GM21381 (cell line): ENCODE results near the gene STX7.

Experiments used
- ATAC-seq: cut with Tn5 transposase; IDR thresholded peaks from one replicate; pipeline ENCODE4 v1.9.1; 2021; ENCODE audit warnings: mild to moderate bottlenecking, moderate library complexity; ENCODE audit not compliant: unreplicated experiment

The STX7 gene

GRCh38 chr6:132506869-132507808 is 5.8 kb downstream of the STX7 start:
- no peak for ATAC-seq

DNA sequence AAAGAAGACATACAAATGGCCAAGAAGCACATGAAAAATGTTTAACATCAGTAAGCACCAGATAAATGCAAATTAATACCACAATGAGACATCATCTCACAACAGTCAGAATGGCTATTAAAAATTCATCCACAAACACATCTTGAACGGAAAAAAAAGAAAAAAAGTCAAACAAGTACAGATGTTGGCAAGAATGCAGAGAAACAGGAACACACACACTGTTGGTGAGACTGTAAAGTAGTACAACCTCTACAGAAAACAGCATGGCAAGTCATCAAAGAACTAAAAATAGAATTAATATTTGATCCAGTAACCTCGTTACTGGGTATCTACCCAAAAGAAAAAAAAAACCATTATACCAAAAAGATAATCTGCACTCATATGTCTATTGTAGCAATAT is 6.5 kb downstream of the STX7 start:
- ATAC-seq = no peak

- peak; percentile 52 for ATAC-seq
Measured at GRCh38 chr6:132505158-132505557, 7.8 kb downstream of the STX7 start.

DNA sequence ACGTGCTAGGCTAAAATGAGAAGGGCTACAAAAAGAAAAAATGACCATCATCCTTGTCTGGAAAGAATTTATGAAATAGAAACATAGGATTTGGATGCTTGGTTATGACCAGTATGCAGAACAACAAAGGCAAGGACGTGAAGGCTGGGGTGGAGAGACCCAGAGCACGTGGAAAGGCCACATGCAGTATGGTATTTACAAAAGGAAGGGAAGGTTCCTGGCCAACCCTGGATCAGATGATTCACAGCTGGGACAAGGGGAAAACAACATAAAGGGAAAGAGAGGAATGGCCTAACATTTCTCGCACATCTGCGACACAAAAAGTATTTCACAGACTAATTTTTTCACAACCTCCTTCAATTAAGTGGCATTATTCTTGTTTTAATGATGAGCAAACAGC is 8.2 kb downstream of the STX7 start:
- no peak for ATAC-seq

GRCh38 chr6:132499757-132500156 is 13.2 kb downstream of the STX7 start:
- no peak for ATAC-seq

DNA sequence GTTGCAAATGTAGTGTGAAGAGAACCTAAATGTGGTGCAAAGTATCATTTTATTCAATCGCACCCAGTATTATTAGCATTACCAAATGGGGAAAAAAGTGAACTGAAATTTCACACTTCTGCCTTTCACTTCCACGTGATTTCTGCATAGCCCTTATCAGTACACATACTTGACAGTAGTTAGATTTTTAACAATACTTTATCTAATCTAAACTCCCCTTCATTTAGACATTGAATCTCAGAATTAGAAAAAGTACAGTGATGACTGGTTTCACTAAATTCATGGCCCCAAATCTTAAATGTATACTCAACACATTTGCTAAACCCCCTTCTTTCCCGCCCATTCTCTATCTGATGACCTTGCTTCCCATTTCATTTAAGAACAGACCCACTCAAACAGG is 14.3 kb downstream of the STX7 start:
- peak; percentile 54 for ATAC-seq

DNA sequence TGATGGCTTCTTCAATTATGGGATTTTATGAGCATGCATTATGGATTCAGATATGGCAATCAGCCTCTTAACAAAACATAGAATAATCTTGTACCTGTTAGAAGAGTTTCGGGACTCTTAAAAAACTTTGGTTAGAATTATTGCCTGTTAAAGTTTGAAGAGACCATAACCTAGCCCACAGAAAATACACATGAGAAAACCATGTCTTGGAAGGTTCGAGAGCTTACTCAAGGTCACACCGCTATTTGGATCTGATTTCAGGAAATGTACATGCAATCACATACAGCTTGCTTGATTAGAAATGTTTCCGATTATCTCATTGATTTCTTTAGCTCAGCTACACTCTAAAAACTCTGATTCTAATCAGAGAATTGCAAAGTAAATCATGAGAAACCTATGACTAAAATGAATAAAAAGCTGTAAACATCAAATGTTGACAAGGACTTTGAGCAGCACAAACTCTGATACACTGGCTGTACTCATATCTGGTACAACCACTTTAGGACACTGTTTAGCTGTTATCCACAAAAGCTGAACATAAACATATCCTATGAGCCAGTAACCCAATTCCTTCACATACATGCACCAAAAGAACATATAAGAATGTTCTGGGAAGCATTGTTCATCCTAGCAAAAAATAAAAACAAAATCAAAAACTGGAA is 16.3 kb downstream of the STX7 start:
- no peak for ATAC-seq

DNA sequence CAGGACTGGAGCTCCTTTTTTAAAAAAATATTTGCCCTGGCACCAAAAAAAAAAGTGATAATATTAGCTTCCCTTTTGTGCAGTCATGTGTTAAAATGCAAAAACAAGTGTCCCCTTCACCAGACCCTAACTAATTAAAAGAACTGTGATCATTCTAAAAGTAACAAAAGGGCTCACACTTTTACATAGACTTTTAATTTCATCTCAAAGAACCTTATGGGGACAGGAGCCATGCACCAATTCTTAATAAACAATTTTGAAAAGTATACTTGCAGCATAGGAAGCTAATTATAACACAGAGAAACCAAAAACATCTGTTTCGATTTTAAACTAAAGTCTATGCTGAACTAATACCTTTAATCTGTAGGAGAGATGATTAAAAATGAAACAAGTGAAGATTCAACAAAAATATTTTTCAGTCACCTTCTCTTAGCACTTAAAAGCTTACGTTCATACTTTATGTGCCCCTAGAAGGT is 17.3 kb downstream of the STX7 start:
- ATAC-seq = peak; percentile 45

- no peak for ATAC-seq
Measured at GRCh38 chr6:132494954-132495353, 18.0 kb downstream of the STX7 start.

GRCh38 chr6:132491881-132492280 is 21.0 kb downstream of the STX7 start:
- no peak for ATAC-seq

DNA sequence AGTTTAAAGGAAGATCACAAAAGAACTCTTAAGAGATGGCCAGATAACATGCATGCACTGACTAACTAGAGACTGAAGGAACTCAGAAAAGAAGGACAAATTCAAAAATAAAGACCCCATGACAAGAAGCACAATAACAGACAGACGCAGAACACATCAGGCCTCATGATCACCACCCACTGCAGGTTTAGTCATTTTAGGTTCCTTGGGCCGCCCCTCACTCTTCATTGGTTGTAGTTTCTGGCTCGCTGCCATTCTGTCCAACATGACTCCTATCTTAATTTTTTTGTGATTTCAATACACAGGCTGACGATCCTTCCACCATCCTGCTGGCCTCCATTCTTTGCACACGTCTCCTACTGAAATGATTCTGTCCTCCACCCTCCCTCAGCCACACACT is 21.6 kb downstream of the STX7 start:
- ATAC-seq = no peak

- peak; percentile 50 for ATAC-seq
Measured at GRCh38 chr6:132490478-132491204, 22.3 kb downstream of the STX7 start.

DNA sequence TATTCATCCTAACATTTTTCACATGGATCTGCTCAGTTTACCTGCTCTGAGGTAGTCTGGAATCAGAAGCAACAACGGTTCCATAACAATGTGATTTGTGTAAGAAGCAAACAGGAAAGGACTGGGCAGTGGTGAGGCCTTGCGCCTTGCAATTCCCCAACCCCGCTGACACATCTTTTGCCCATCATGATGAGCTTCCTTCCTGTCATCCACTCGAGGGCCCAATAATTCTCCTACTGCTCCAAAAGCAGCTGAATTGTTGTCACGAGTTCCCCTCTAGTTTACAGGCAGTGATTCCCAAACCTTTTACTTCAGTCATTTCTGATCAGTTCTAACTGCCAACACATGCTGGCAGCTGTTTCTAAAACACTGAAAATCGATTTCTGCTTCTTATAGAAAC is 22.9 kb downstream of the STX7 start:
- peak; percentile 31 for ATAC-seq

DNA sequence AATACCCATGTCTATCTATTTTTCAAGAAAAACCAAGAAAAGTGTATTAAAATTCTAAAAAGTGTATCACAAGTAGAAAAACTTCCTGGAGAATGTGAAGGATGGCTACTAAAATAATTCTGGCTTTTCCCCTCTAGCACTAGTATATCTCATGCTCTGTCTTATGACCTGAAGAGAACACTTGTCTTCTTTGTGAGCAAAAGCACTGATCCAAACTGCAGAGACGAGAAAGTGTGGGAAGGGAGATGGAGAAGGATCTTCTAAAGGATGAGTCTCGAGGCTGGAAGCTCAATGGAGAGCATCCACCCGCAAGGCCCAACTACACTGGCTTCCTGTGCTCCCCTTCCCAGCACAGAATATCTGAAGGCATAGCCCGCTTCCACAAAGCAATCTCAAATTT is 23.5 kb downstream of the STX7 start:
- ATAC-seq = no peak

DNA sequence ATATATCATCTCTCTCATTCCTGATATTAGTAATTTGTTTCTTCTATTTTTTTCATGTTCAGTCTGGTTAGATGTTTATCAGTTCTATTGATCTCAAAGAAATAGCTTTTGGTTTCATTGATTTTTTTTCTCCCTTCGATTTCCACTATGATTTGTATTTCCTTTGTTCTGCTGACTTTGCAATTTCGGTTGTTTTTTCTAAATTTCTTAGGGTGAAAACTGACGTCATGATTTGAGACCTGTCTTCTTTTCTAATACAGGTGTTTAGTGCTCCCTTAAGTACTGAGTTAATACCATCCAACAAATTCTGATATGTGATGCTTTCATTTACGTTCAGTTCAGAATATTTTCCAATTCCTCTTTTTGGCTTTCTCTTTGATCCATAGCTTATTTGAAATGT is 25.2 kb downstream of the STX7 start:
- no peak for ATAC-seq

GRCh38 chr6:132484680-132485018 is 28.3 kb downstream of the STX7 start:
- ATAC-seq = no peak

- peak; percentile 73 for ATAC-seq
Measured at GRCh38 chr6:132483779-132484679, 28.9 kb downstream of the STX7 start.

GRCh38 chr6:132482581-132482980 is 30.3 kb downstream of the STX7 start:
- no peak for ATAC-seq

- ATAC-seq = no peak
Measured at GRCh38 chr6:132481189-132481588, 31.7 kb downstream of the STX7 start.

GRCh38 chr6:132479131-132479530 is 33.8 kb downstream of the STX7 start:
- ATAC-seq = no peak

GRCh38 chr6:132478674-132479073 is 34.2 kb downstream of the STX7 start:
- ATAC-seq = no peak
